NCI-H82 treated with DMSO at 0.1 percent for 48 hours (cell line): ENCODE data around the gene EEPD1.

Source experiments
- DNase-seq: peaks from one replicate; lab custom pipeline; 2025; ENCODE audit not compliant: unreplicated experiment; lab: John Stamatoyannopoulos, UW

EEPD1 gene

DNA sequence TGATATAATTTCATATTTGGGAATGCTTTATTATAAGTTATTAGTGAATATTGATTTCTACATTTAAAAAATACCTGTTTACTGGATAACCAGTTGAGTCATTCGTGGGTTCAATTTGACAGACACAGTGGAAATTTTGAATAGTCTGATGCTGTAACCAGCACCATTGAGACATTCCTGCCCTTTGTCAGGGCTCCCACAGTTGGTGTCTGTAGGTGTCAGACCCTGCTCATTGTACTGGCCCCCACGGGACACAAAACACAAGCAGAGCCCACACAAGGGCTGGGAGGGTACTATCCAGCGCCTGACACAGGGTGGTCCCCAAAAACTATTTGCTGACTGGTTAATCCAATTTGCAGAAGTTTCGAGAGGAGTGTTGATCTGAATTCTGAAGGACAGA is 35.9 kb downstream of the EEPD1 start:
- DNase-seq: no peak

DNA sequence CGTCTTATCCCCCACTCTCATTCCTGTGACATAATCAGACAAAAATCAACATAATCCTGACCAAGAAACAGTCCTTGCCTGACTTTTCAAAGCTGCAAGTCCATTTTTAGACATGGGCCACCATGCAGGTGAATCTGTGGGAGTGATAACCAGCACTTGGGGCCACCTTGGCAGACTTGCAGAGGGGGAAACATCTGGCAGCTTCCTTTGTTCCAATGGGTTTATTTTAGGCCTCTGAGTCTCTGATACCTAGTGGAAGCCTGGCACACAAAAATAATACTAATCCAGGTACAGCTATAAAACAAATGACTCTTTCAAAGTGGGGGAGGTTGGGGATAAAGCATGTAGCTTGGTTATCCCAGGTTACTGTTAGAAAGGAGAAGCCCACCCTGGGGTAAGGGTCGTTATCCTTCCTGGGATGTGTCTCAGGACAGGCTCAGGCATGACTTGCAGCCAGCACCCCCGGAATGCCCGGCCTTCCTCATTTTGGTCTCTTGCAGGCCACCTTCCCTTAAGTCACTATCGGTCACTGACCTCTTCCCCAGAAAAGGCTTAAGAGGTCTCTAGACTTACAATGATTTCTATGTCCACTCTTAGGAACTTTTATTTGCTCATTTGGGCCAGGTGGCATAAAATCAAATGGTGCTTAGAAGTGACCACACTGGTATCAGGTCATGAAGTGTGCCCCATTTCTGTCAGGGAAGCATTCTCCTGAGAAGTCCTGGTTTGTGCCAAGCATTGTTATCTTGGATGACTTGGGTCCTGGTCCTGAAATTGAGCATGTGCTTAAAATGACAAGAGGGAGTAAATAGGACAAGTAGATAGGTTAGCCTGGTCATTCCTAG is 37.6 kb downstream of the EEPD1 start:
- no peak for DNase-seq

DNA sequence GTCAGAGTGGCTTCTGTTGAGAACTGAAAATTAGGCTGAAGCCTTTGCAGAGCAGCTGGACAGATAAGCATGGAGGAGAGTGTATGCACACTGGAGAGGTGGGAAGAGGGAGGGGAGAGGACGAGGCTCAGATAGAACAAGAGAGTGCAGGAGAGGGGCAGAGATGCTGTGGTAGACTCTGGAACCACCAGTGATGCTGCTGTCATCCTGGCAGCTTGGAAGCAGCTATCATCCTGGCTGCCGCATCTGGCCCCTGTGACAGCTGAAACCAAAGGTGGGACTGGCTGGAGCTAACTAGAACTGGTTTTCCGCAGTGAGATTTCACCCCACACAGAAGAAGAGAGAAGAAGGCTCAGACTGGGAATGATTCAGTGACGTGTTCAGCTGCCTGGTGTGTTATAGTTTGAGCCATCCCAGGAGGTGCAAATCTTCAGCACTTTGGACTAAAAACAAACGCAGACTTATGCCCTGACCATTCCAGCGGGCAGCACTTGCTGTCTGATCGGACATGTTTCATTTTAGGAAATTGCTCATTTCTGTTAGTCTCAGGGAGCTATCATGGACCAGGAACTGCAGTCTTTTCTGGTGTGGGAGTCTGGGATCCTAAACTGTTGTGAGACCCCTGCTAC is 38.4 kb downstream of the EEPD1 start:
- DNase-seq: no peak

DNA sequence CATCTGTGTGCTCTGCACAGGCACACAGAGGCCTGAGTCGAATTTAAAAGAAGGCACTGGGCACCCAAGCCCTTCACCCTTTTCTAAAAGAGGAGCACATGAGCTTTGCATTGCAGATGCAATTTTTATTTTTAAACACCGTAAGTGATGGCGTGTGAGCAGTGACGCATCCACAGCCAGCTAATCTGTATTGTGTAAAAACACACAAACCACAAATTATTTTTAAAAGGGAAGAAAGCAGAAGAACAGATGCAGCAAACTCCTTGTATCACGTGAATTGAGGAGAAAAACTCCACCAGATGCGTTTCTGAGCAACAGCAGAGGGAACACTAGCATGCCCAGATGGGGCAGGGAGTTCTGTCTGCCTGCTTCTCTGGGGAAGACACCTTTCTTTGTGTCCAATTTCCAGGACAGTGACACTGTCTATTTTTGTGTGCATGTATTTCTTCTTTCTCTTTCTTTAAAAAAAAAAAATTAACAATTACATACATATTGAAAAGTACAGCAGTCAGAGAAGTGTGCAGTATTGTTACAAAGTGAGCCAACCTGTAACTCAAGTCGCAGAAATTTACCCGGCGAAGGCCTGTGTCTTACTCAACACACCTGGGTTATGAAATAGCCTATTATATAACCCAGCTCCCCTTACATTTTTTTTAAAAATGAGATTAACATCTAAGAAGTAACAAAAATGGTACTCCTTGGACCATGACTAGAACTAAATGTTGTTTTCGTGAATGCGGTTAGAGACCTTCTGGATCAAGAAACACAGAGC is 39.2 kb downstream of the EEPD1 start:
- no peak for DNase-seq

DNA sequence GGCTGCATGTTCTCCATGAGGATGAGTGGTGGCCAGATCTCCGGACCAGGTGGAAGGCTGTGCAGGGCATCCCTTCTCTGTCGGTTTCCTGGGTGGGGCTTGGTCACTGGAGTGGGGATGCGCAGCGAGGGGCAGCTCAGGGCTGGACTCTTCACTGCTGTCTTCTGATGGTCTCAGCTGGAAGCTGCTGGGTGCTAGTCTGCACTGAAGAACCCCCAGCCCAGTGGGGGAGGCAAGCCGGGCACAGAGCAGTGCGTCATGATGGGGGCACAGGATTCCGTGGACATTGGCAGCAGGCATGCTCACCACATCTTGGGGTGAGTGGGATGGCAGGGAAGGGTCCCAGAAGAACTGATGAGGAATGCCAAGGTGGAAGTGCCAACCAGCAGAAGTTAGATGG is 39.8 kb downstream of the EEPD1 start:
- no peak for DNase-seq

DNA sequence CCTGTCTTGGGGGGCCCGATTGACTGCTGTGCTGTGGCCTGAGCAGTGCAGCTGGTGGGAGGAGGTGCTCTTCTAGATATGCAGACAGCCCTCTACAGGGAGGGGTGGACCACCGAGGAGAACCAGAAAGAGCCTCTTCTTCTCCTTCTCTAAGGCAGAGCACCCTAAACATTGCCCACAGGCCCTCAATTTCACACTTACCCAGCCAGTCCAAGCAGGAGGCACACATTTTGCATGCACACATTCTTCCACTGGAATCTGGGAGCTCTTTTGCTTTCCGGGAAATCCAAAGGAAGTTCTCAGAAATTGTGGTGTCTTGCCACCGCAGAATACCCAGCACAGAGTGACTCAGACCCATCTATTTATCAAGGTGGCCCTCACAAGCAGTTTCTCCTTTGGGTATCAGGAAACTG is 45.8 kb downstream of the EEPD1 start:
- DNase-seq: no peak

DNA sequence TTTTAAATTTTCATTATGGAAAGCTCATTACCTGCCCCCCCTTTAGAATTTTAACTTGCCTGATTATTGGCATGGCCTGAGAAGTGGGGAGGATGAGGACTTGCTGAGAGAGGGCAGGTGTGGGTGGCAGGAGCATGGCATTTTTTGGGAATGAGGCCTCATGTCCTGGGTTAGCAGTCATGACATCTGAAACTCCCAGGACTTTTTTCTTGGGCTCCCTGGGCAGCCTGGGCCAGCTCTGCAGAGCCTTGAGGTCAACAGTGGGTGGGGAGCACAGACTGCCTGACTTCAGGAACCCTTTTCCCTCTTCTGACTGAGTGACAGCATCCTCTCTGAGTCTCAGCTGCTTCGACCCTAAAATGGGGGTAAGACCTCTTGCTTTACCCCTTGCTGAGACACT is 46.3 kb downstream of the EEPD1 start:
- no peak for DNase-seq

DNA sequence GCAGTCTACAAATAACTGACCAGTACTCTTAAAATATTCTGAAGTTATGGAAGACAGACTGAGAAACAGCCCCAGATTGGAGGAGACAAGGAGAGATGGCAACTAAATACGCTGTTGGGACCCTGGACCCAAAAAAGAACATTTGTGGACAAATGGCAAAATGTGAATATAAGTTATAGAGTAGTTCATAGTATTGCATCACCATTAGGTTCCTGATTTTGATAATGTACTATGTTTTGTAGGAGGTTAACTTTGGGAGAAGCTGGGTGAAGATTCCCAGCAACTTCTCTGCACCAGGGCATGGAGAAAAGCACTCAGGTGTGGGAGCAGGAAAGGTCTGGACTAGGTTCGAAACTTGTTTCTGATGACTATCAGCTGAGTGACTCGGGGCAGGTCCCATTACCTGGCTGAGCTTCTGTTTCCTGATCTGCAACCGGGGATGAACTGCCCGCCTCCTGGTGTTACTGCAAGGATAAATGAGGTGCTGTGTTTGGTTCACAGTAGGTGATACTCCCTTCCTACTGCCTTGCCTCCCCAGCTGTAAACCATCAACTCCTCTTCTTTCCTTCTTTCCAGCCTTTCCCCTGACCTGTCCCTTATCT is 48.2 kb downstream of the EEPD1 start:
- no peak for DNase-seq

DNA sequence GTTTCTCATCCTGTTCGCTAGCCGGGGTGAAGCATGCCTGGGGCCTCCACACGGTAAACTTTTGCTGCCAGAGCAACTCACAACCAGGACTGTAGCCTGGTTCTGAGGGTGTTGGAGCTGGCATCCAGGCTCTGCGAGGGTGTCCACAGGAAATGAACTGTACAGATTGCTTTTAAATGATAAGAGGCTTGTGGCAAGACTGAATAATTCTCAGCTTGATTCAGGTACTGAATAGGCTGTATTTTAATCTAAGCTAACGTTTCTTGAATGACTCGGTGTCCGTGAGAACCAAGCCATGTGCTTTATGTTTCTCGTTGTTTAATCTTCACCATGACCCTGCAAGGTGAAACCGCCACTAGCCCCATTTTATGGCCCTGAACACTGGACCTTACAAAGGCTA is 49.3 kb downstream of the EEPD1 start:
- no peak for DNase-seq

DNA sequence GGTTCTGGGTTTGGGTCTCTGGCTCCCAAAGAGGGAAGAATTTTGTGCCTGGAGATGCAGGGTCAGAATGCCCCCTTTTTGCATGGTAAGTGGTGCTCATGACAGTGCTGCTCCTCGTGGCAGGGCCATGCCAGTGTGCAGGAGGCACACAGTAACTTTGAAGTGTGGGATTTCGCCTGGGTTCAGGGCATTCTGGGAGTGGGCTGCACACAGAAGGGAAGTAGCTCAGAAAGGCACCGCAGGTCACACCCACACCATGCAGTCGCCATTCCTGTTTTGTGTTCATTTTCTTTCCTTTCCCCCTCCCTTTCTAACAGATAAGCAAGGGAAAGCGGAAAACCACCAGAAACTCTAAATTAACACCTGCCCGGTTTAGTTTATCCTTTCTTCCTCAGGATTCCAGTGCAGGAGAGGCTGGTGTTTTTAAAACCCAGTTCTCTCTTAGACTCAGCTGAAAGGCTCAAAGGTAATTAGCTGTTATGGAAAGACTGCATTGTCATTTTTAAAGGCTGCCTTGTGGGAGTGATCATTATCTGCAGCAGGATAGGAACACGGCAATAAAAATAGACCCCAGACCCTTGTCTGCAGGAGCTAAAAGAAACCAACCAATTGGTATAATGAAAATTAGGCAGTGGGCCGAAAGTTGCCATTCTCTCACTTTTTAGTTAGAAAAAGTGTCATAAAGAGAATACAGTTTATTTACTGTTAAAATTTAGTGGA is 50.2 kb downstream of the EEPD1 start:
- no peak for DNase-seq

DNA sequence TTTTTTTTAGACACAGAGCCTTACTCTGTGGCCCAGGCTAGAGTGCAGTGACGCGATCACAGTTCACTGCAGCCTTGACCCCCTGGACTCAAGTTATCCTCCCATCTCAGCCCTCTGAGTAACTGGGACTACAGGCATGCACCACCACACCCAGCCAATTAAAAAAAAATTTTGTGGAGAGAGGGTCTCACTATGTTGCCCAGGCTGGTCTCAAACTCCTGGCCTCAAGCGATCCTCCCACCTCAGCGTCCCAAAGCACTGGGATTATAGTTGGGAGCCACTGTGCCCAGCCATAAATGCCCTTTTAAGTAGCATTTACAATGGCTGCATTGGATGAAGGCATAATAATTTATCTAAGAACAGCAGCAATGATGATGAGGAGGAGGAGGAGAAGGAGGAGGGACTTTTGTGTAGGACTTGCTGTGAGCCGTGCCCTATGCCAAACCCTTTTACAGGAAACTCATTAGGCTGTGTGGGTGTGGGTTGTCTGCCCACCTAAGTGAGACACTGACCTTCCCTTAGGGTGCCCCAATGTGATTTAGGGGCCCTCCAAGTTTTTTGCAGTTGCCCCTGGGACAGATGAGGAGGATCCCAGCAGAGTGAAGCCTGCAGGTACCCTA is 51.1 kb downstream of the EEPD1 start:
- DNase-seq: no peak

DNA sequence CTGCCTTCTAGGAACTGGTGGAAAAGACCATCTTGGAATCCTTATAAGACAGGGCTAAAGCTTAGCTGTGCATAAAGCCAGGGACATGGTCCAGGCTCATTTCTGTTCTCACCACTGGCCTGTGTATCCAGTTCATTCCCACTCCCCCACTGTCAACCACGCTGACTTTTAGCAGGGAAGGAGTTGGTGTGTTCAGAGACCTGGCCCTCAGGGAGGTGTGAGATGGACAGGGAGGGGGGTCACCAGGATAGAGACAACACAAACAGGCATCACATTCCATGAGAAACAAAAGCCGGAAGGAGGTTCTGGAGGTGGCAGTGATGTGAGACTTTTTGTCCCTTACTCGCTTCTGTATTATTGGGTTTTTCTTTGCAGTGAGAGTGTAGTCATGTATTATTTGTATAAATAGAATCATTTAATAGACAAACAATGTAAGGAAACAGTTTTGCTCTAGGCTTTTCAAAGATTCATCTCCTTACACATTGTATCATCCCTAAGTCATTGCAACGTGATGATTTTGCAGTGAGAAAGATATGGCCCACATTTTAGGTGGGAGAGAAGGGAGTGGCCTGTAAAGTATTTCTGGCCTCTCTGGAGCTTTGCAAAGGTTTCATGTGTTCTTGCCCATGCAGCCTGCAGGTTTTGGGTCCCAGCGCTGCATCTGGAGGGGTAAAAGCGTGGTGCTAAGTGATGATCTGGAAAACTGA is 52.0 kb downstream of the EEPD1 start:
- no peak for DNase-seq

DNA sequence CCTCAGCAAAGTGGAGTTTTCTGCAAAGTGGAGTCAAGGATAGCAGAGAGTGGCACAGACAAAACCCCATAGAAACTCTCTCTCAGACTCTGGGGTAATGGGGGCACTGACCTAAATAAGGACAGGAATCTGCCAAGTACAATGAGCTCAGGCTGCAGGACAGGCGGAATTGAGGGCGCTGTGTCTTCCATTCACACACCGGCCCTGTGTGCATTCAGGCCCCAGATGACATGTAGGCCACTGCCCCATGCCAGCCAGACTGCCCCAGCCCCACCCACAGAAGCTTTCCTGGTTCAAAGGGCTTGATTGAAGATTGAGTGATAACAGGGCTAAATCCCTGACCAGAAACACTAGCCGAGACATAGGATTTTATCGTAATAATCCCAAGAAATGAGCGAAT is 52.7 kb downstream of the EEPD1 start:
- DNase-seq: no peak

DNA sequence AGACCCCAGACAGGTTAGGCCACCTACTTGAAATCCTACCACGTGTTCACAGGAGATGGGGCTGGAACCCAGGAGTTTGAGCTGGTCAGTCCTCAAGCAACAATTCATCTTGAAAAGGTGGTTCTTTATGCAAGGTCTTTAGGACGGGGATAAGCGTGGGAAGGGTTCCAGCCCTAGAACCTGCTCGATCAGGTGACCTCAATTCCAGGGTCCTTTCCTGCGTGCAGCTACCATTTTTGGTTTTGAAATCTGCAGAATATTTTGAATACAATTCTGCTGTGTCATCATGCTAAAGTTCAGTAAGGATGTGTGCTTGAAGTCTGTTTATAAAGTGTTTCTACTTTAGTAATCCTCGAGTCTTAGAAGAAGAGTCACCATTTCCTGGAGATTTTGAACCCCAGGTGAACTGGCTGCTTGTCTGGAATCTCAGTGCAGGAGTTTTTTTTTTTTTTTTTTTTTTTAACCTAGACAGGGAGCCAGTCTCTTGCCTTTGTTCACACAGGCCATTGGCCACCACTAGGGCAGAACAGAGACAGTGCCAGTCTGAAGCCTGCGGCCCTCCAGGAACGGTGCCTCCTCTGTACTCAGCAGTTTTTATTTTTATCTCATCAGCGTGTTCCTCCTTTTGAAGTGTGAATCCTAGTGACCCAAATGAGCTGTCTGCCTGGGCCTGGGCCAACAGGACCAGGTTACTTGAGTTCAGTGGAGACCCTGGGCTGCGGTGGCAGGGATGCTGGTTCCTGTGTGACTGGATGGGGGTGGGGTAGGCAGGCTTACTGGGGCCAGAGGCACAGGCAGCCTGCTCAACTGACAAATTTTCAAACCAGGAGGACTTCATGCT is 54.6 kb downstream of the EEPD1 start:
- no peak for DNase-seq

DNA sequence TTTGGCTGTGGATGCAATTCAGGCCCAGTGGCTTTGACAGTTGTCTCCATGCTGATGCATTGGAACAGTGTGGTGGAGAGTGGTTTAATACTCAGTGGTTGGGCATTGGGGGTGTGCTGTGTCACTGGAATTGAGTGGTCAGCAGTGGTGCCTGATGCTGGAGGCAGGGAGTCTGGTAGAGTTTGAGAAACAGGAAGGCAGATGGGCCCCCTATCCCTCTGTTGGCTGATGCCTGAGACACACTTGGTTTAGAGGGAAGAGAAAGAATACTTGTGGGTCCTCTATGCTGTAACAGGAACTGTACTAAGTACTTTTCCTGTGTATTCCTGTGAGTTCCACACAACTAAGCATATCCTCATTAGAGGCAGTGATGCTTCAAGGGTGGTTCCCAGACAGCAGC is 55.4 kb downstream of the EEPD1 start:
- no peak for DNase-seq

DNA sequence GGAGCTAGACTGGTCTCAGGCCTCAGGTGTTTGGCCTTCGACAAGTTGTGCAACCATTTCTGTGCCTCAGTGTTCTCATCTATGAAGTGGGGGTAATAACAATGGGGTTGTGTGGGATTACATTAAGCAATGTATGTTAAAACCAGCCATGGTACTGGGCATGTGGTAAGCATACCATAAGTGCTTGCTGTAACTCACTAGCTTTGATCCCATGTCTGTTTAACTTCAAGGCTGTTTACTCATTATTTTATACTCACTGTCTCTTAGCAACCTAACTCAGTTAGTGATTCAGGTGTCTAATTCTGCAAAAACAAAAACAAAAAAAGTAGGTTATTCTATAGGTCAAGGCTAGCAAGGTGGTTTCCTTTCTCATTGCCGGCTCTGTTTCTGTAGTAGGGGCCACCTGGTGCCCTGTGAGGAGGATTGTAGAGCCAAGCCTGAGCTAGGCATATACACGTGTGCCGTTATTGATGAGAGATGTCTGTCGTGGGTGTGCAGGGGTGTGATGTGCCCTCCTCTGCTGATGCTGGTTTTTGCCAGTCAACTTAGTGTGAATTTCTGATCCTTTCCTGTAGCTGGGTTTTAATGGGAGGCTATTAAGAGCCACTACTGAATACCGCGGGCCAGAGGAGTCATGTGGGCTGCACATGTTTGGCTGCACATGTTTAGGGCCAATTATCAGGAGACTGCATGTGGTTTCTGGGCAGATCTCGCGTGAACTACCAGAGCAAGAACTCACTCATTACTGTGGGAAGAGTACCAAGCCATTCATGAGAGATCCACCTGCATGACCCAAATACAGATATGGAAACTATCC is 56.2 kb downstream of the EEPD1 start:
- DNase-seq: no peak

DNA sequence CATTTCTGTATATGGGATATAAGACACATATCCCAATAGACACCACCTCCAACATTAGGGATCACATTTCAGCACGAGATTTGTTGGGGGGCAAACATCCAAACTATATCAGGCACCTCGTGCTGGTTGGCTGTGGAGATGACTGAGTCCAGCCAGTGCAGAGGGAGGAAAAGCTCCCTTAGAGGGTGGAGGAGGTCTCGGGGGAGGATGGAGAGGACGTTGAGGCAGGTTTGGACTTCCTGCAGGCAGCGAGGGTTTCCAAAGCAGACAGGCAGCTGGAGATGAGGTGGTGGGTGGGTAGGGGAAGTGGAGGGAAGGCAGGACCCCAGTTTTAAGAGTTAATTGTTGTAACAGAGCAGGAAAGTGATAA is 56.7 kb downstream of the EEPD1 start:
- DNase-seq: no peak

DNA sequence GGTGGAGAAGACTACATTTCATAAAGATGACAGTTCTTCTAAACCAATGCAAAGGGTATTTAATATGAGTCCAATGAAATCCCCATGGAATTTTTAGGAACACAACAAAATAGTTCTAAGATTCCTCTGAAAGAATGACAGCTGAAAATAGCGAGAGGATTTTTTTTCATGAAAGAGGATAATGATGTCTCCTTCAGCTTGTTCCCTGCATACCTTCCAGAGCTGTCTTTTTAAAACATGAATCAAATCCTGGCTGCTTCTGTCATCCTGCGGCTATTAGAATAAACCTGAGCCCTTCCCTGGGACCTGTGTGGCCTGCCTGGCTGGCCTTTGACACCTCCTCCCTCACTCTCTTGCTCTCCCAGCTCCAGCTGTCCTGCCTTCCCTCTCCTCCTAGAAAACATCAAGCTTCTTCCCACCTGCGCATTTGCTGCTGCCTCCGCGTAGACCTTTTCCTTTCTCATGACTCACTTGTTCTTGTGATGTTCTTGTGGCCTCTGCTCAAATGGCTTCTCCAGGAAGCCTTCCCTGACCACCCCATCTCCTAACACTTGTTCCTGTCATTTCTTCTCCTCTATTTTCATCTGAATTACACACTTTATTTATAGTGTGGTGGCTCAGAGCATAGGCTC is 57.4 kb downstream of the EEPD1 start:
- no peak for DNase-seq
